ENCODE measurements around the gene NUFIP1. TPM values are rescaled to one million over a fixed set of nuclear protein-coding genes. Genes with fewer than 3 reads are reported as not detected.
"Not testable (repeated sequence)": the region's sequence is repeated elsewhere in the genome, so short reads cannot be mapped to it uniquely, and the experiment has no call there.

The NUFIP1 gene
- total RNA-seq, 2 experiments from 2014 or later, result 4.0 to 4.3 TPM

- POLR2A ChIA-PET, result interaction anchor here (1.1 kb wide), 1 partner anchor 11 kb away, joined by 3 read pairs; no protein-coding TSS in a partner anchor
- H3K4me3 Mint-ChIP-seq, result no peak overlapping the region
- no peak for DNase-seq
These were observed 83.0 kb downstream of the NUFIP1 start for GRCh38 chr13:44906230-44906629.

GRCh38 chr13:44905556-44905955, 83.7 kb downstream of the NUFIP1 start:
- Mint-ChIP-seq H3K27me3 (peaks cover 11% of the 10 kb centered on the region), H3K36me3 (ENCODE audit: low read depth) (no peaks in the 10 kb centered on the region), H3K4me1 (no peaks in the 10 kb centered on the region), H3K4me3 (no peak overlapping the region), H3K9me3 (peaks cover 3% of the 10 kb centered on the region), H3K27ac (no peak overlapping the region)
- DNase-seq, result no peak
- ChIA-PET POLR2A (interaction anchor here (1.1 kb wide), 1 partner anchor 12 kb away, joined by 3 read pairs; no protein-coding TSS in a partner anchor), CTCF (no interaction called here)

More at GRCh38 chr13:44906230-44906629, 83.0 kb downstream of the NUFIP1 start:
- Mint-ChIP-seq H3K27me3 (peaks cover 11% of the 10 kb centered on the region), H3K9me3 (peaks cover 6% of the 10 kb centered on the region), H3K36me3 (ENCODE audit: low read depth) (no peaks in the 10 kb centered on the region), H3K4me1 (no peaks in the 10 kb centered on the region), H3K27ac (no peak overlapping the region)
- CTCF ChIA-PET, result interaction anchor here (1.5 kb wide), 1 partner anchor 8 kb away, joined by 4 read pairs; no protein-coding TSS in a partner anchor

GRCh38 chr13:44904967-44905366, 84.3 kb downstream of the NUFIP1 start:
- Mint-ChIP-seq H3K9me3 (peaks cover 2% of the 10 kb centered on the region), H3K4me1 (no peaks in the 10 kb centered on the region), H3K36me3 (ENCODE audit: low read depth) (no peaks in the 10 kb centered on the region), H3K4me3 (no peak overlapping the region), H3K27me3 (peaks cover 11% of the 10 kb centered on the region), H3K27ac (no peak overlapping the region)
- DNase-seq, result no peak
- ChIA-PET CTCF (no interaction called here), POLR2A (interaction anchor here (1.1 kb wide), 1 partner anchor 13 kb away, joined by 3 read pairs; no protein-coding TSS in a partner anchor)

GRCh38 chr13:44903574-44903985, 85.7 kb downstream of the NUFIP1 start:
- no peak for DNase-seq
- CTCF ChIA-PET, result no interaction called here
- no peaks in the 10 kb centered on the region for H3K9me3 Mint-ChIP-seq
- no peaks in the 10 kb centered on the region for H3K36me3 Mint-ChIP-seq (ENCODE audit: low read depth)
- no peak overlapping the region for H3K27ac Mint-ChIP-seq
- H3K27me3 Mint-ChIP-seq, result peaks cover 10% of the 10 kb centered on the region
- H3K4me1 Mint-ChIP-seq, result no peaks in the 10 kb centered on the region
- no peak overlapping the region for H3K4me3 Mint-ChIP-seq
- POLR2A ChIA-PET, result no interaction called here

GRCh38 chr13:44902738-44903137, 86.5 kb downstream of the NUFIP1 start:
- ChIA-PET CTCF (no interaction called here), POLR2A (no interaction called here)
- Mint-ChIP-seq H3K4me3 (no peak overlapping the region), H3K27me3 (peaks cover 14% of the 10 kb centered on the region), H3K9me3 (no peaks in the 10 kb centered on the region), H3K27ac (no peak overlapping the region), H3K36me3 (ENCODE audit: low read depth) (no peaks in the 10 kb centered on the region), H3K4me1 (no peaks in the 10 kb centered on the region)
- DNase-seq, result no peak

- Mint-ChIP-seq H3K4me3 (no peak overlapping the region), H3K27me3 (peaks cover 14% of the 10 kb centered on the region), H3K4me1 (no peaks in the 10 kb centered on the region), H3K9me3 (no peaks in the 10 kb centered on the region), H3K36me3 (ENCODE audit: low read depth) (no peaks in the 10 kb centered on the region), H3K27ac (no peak overlapping the region)
- DNase-seq, result no peak
- POLR2A ChIA-PET, result no interaction called here
- CTCF ChIA-PET, result no interaction called here
These were observed 89.3 kb downstream of the NUFIP1 start for GRCh38 chr13:44899967-44900366.

- POLR2A ChIA-PET; H3K27ac Mint-ChIP-seq; H3K9me3 Mint-ChIP-seq; H3K36me3 Mint-ChIP-seq (ENCODE audit: low read depth); H3K4me1 Mint-ChIP-seq; DNase-seq; H3K4me3 Mint-ChIP-seq: not testable (repeated sequence)
- CTCF ChIA-PET, result interaction anchor here (1.1 kb wide), 1 partner anchor 9 kb away, joined by 4 read pairs; no protein-coding TSS in a partner anchor
- peaks cover 10% of the 10 kb centered on the region for H3K27me3 Mint-ChIP-seq
These were observed 91.0 kb downstream of the NUFIP1 start for GRCh38 chr13:44898308-44898707.

GRCh38 chr13:44895953-44896335, 93.3 kb downstream of the NUFIP1 start:
- no peak for DNase-seq
- Mint-ChIP-seq H3K27me3 (peaks cover 8% of the 10 kb centered on the region), H3K4me1 (no peaks in the 10 kb centered on the region), H3K36me3 (ENCODE audit: low read depth) (no peaks in the 10 kb centered on the region), H3K4me3 (no peak overlapping the region), H3K9me3 (no peaks in the 10 kb centered on the region), H3K27ac (no peak overlapping the region)
- ChIA-PET POLR2A (no interaction called here), CTCF (no interaction called here)

GRCh38 chr13:44895264-44895952, 93.9 kb downstream of the NUFIP1 start:
- H3K4me1 Mint-ChIP-seq, result no peaks in the 10 kb centered on the region

GRCh38 chr13:44894001-44894770, 95.1 kb downstream of the NUFIP1 start:
- POLR2A ChIA-PET, result no interaction called here
- Mint-ChIP-seq H3K4me1 (no peaks in the 10 kb centered on the region), H3K9me3 (no peaks in the 10 kb centered on the region), H3K27ac (no peak overlapping the region), H3K27me3 (peaks cover 8% of the 10 kb centered on the region), H3K36me3 (ENCODE audit: low read depth) (no peaks in the 10 kb centered on the region), H3K4me3 (no peak overlapping the region)
- CTCF ChIA-PET, result no interaction called here
- no peak for DNase-seq

More at GRCh38 chr13:44895264-44895952, 93.9 kb downstream of the NUFIP1 start:
- no peak overlapping the region for H3K27ac Mint-ChIP-seq
- CTCF ChIA-PET, result no interaction called here
- H3K36me3 Mint-ChIP-seq (ENCODE audit: low read depth), result no peaks in the 10 kb centered on the region
- no peak overlapping the region for H3K4me3 Mint-ChIP-seq
- H3K27me3 Mint-ChIP-seq, result peaks cover 8% of the 10 kb centered on the region
- H3K9me3 Mint-ChIP-seq, result no peaks in the 10 kb centered on the region
- no peak for DNase-seq
- POLR2A ChIA-PET, result no interaction called here

Other genes starting within 250 kb of the NUFIP1 start
- gene GPALPP1, start 67 bp upstream of the NUFIP1 start, total RNA-seq, result 10 to 100 TPM; 25.0 to 27.1 TPM
- 10 to 100 TPM; 15.3 to 15.5 TPM for gene GTF2F2, start 131.0 kb upstream of the NUFIP1 start, total RNA-seq
- gene KCTD4, start 211.6 kb upstream of the NUFIP1 start, total RNA-seq, result not detected

Measured in activated CD4-positive, alpha-beta memory T cell treated with anti-CD3 and anti-CD28 coated beads, Interleukin-2, amount 10 ng/mL, durations not matched to agents 7 days and 5 days (primary cell).